ENCODE data around the gene PPM1F.

- TF ChIP-seq, protein P1, sequence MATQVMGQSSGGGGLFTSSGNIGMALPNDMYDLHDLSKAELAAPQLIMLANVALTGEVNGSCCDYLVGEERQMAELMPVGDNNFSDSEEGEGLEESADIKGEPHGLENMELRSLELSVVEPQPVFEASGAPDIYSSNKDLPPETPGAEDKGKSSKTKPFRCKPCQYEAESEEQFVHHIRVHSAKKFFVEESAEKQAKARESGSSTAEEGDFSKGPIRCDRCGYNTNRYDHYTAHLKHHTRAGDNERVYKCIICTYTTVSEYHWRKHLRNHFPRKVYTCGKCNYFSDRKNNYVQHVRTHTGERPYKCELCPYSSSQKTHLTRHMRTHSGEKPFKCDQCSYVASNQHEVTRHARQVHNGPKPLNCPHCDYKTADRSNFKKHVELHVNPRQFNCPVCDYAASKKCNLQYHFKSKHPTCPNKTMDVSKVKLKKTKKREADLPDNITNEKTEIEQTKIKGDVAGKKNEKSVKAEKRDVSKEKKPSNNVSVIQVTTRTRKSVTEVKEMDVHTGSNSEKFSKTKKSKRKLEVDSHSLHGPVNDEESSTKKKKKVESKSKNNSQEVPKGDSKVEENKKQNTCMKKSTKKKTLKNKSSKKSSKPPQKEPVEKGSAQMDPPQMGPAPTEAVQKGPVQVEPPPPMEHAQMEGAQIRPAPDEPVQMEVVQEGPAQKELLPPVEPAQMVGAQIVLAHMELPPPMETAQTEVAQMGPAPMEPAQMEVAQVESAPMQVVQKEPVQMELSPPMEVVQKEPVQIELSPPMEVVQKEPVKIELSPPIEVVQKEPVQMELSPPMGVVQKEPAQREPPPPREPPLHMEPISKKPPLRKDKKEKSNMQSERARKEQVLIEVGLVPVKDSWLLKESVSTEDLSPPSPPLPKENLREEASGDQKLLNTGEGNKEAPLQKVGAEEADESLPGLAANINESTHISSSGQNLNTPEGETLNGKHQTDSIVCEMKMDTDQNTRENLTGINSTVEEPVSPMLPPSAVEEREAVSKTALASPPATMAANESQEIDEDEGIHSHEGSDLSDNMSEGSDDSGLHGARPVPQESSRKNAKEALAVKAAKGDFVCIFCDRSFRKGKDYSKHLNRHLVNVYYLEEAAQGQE (IDR thresholded peaks at IDR 0.05; ENCODE audit: low read depth, low read length): no peak
- no peak for TF ChIP-seq EZH2 (IDR thresholded peaks at IDR 0.05; ENCODE audit: borderline replicate concordance, control insufficient read depth, low read depth, low read length)
Observed at GRCh38 chr22:21975273-21975672, 22.6 kb upstream of the PPM1F start.

Data from GM12878 (cell line).